T1000 (cell line): Measurements from ENCODE around the gene LRRD1.
A peak's percentile ranks its signal among the peaks of the same experiment; 100 is the strongest.
"Not testable (repeated sequence)": the region's sequence is repeated elsewhere in the genome, so short reads cannot be mapped to it uniquely, and the experiment has no call there.

ENCODE experiments used
- DNase-seq: peaks from one replicate; lab custom pipeline; 2025; ENCODE audit warnings: mixed read lengths; lab: John Stamatoyannopoulos, UW

LRRD1 gene

GRCh38 chr7:92141161-92141560, 37.8 kb downstream of the LRRD1 start:
- DNase-seq = no peak

- no peak for DNase-seq
Measured at GRCh38 chr7:92137557-92137956, 41.4 kb downstream of the LRRD1 start.

DNA sequence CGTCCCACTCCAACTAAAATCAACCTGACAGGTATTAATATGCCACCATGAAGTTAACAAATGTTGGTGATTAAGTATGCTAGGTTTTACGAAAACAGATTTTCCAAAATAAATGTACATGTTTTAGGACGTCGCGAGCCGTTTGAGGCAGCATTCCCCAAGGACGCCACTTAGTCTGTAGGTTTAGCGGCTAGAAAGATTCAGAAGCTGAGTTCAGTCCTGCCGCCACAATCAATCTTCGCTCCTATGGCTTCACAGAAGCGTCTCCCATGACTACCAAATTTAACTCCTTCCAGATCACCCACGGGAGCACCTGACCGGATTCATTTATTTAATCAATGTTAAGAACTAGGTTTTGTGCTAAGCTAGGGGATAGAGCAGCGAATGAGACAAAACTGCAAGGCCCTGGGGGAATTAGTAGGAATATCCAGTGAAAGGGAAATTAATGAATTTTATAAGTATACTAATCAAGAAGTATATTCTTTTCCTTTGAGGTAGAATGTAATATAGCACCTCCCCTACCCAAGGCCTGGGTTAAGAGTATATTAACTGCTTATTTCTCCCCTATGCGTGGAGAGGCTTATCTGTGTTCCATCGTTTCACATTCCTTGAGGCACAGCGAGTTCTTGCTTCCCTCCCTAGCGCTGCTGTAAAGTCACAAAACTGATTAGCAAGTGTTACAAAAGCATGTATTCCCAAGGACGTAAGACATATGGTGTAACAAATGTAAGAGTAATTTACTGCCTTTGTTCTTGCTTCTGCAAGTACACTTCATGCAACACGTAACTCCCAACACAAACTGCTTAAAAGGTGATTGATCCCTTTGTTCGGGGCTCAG, 43.7 kb downstream of the LRRD1 start:
- no peak for DNase-seq

GRCh38 chr7:92134271-92135051, 44.5 kb downstream of the LRRD1 start, which contains the start of gene CYP51A1:
TSS of gene CYP51A1 (minus strand) at chr7:92134477. CDS start at chr7:92134364, 113 bp downstream.
- DNase-seq = peak; percentile 78

DNA sequence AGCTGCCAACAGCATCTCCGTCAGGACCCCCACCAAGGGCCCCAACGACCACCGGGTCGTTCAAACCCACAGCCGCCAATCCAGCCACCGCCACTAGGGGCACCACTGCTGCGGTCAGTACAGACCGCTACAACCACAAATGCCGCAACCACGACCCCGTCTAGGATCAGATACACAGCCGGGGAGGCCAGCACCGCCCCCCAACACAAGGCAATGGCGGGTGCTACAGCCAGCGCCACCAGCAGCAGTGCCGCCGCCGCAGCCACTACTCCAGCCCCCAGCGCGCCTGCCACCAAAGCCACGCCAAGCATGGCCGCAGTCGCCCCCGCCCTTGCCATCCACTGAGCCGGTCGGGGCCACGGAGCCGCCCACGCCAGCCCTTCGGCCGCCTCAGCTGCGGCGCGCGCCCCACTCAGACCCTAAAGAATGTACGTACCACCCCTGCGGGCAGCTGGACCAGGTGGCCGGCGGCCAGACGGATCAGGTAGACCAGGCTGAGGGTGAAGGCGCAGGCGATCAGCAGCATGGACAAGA, 45.1 kb downstream of the LRRD1 start:
- DNase-seq = no peak

- DNase-seq = no peak
Measured at GRCh38 chr7:92133133-92133736, 45.7 kb downstream of the LRRD1 start.

DNA sequence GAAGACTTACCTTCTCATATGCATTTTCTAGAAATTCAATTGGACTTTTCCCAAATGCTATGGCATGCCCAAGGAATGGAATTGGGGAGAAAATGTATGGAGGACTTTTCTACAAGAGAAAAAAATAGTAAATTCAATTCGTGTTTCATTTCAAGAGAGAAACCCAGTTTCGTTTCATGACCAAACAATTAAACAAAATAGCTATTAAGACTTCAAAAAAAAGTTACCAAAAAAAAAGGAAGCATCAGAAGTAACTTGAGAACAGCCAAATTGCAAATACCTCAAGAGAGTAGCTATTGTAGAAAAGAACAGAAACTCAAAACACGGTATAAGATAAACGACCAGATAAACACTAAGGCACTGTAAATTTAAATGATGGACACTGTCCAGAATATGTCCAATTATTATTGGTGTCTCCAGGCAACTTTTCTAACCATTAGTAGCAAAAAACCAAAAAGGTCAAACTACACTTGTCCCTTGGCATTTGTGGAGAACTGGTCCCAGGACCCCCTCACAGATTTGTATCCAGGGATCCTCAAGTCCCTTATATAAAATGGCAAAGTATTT, 47.1 kb downstream of the LRRD1 start:
- no peak for DNase-seq

- no peak for DNase-seq
Measured at GRCh38 chr7:92131093-92131492, 47.8 kb downstream of the LRRD1 start.

- DNase-seq = no peak
Measured at GRCh38 chr7:92121681-92122080, 57.3 kb downstream of the LRRD1 start.

DNA sequence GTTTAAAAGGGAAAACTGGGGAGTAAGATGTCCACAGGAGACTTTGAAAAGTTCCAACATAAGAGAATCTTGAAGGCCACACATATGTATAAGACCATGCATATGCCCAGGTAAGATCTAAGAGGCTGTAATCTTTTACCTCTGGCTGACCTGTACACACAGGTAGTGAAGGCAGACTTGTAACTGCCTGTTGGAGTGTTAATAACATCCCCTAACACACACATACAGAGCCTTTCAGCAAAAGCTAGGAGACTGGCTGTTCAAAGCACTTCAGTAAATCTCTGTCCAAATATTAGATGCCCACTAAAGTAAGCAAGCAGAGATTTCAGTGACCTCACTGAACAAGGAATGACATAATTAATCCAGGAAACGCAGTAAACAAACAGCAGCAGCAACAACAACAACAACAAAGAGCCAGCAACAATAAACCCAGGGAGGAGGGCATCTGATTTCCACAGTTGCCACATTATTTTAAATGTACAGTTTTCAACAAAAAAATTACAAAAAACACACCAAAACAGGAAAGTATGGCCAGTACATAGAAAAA, 59.7 kb downstream of the LRRD1 start:
- no peak for DNase-seq

- no peak for DNase-seq
Measured at GRCh38 chr7:92116949-92117348, 62.0 kb downstream of the LRRD1 start.

- DNase-seq = no peak
Measured at GRCh38 chr7:92115821-92116220, 63.1 kb downstream of the LRRD1 start.

GRCh38 chr7:92110857-92111256, 68.1 kb downstream of the LRRD1 start:
- DNase-seq = no peak

DNA sequence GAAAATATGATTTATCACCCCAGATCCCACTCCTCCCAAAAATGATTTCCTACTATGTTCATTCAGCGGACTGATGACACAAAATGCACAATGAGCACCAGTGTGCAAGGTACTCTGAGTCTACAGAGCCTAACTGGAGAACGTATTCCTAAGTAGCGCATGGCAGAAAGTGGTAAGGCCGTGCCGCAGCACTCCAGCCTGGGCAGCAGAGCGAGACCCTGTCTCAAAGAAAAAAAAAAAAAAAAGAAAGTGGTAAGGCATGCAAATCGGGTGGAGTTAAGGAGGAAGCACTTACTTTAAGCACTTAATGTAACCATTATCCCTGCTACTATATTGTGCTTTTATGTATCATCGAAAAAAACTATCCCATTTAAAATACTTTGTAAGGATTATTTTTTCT, 70.1 kb downstream of the LRRD1 start:
- no peak for DNase-seq

DNA sequence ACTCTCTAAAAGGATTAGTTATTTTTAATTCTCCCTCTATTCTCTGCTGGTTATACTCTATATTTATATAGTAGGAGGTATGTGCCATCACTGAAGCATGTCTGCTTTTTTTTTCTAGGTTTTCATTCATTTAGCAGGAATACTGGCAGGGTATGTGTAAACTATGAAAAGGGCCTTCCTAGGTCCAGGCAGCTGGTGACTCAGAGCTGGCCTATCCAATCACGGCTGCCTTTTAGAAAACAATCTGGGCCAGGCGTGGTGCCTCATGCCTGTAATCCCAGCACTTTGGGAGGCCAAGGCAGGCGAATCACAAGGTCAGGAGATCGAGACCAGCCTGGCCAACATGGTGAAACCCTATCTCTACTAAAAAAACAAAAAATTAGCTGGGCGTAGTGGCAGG, 76.1 kb downstream of the LRRD1 start:
- not testable (repeated sequence) for DNase-seq

GRCh38 chr7:92100534-92100933, 78.4 kb downstream of the LRRD1 start:
- no peak for DNase-seq

GRCh38 chr7:92095380-92095779, 83.6 kb downstream of the LRRD1 start:
- DNase-seq = no peak
